ENCODE results near the gene SESN1. TPM values are rescaled to one million over a fixed set of nuclear protein-coding genes. Genes with fewer than 3 reads are reported as not detected.
A peak's percentile ranks its signal among the peaks of the same experiment; 100 is the strongest.

Gene SESN1
- total RNA-seq, 4 donors from 2014 or later = 73.3 to 253 (median 128) TPM

GRCh38 chr6:109006818-109007217, 87.8 kb downstream of the SESN1 start:
- DNase-seq = no peak
- H3K36me3 ChIP-seq = no peaks in the 10 kb centered on the region
- H3K4me1 ChIP-seq = peaks cover 71 to 72% of the 10 kb centered on the region in 2 donors
- intact Hi-C loops (cut with DNase I; ENCODE audit: low total_unique reads) = loop anchor here (5.0 to 10.0 kb wide), 4 partner anchors 45 to 932 kb away; partner anchors contain the start of genes OSTM1 and ZBTB24
- peak overlapping the region; percentile 92 to 98 (median 95) for H3K27ac ChIP-seq
- H3K27me3 ChIP-seq = no peaks in the 10 kb centered on the region
- no peak for TF ChIP-seq POLR2A (IDR thresholded peaks at IDR 0.05)
- no peak for TF ChIP-seq CTCF (IDR thresholded peaks at IDR 0.05 in 4 of 5, conservative IDR thresholded peaks at IDR 0.05 in 1 of 5)
- no peaks in the 10 kb centered on the region for H3K9me3 ChIP-seq
- peak overlapping the region in 3 of 4 donors; percentile 60 to 82 (median 73) for H3K4me3 ChIP-seq
- ATAC-seq = no peak
- in situ Hi-C loops (cut with MboI; ENCODE audit: low sequenced_read_pairs in 4 of 4) = loop anchor here in 1 of 4 donors (10.0 kb wide), 1 partner anchor 58 kb away; no protein-coding TSS in a partner anchor

GRCh38 chr6:109002882-109003281, 91.8 kb downstream of the SESN1 start:
- DNase-seq = no peak
- in situ Hi-C loops (cut with MboI; ENCODE audit: low sequenced_read_pairs in 4 of 4) (loop anchor here in 1 of 4 donors (10.0 kb wide), 1 partner anchor 62 kb away; no protein-coding TSS in a partner anchor), intact Hi-C loops (cut with DNase I; ENCODE audit: low total_unique reads) (loop anchor here (1.0 to 10.0 kb wide), 7 partner anchors 58 to 928 kb away; partner anchors contain the start of genes CD164, OSTM1 and ZBTB24)
- TF ChIP-seq POLR2A (IDR thresholded peaks at IDR 0.05) = no peak
- no peak for TF ChIP-seq CTCF (IDR thresholded peaks at IDR 0.05 in 4 of 5, conservative IDR thresholded peaks at IDR 0.05 in 1 of 5)
- H3K9me3 ChIP-seq = no peaks in the 10 kb centered on the region
- H3K27me3 ChIP-seq = no peaks in the 10 kb centered on the region
- no peak for ATAC-seq
- H3K4me1 ChIP-seq = peaks cover 87 to 92% of the 10 kb centered on the region in 2 donors
- H3K36me3 ChIP-seq = peaks cover 3 to 28% of the 10 kb centered on the region in 2 donors
- peak overlapping the region; percentile 92 to 98 (median 95) for H3K27ac ChIP-seq
- H3K4me3 ChIP-seq = peak overlapping the region; percentile 4 to 35 (median 28)

- ATAC-seq = peak; percentile 93 to 96
- in situ Hi-C loops (cut with MboI; ENCODE audit: low sequenced_read_pairs in 4 of 4) = loop anchor here in 1 of 4 donors (10.0 kb wide), 1 partner anchor 63 kb away; no protein-coding TSS in a partner anchor
- Histone ChIP-seq H3K4me3 (peak overlapping the region in 3 of 4 donors; percentile 23 to 35 (median 33)), H3K9me3 (no peaks in the 10 kb centered on the region), H3K4me1 (peaks cover 87 to 92% of the 10 kb centered on the region in 2 donors), H3K27me3 (no peaks in the 10 kb centered on the region), H3K27ac (peak overlapping the region; percentile 92 to 98 (median 95)), H3K36me3 (peaks cover 3 to 30% of the 10 kb centered on the region in 2 donors)
- TF ChIP-seq CTCF (IDR thresholded peaks at IDR 0.05 in 4 of 5, conservative IDR thresholded peaks at IDR 0.05 in 1 of 5) (no peak), POLR2A (IDR thresholded peaks at IDR 0.05) (peak in 1 of 2 donors; percentile 43)
- intact Hi-C loops (cut with DNase I; ENCODE audit: low total_unique reads) = loop anchor here (1.0 to 10.0 kb wide), 7 partner anchors 57 to 927 kb away; partner anchors contain the start of genes CD164, OSTM1 and ZBTB24
- peak; percentile 58 to 75 for DNase-seq
Measured at GRCh38 chr6:109002051-109002697, 92.5 kb downstream of the SESN1 start.

GRCh38 chr6:109001291-109001894, 93.3 kb downstream of the SESN1 start:
- Histone ChIP-seq H3K27me3 (no peaks in the 10 kb centered on the region), H3K4me1 (peaks cover 87 to 93% of the 10 kb centered on the region in 2 donors), H3K27ac (peak overlapping the region; percentile 92 to 98 (median 95)), H3K4me3 (peak overlapping the region in 3 of 4 donors; percentile 23 to 35 (median 33)), H3K36me3 (peaks cover 3 to 34% of the 10 kb centered on the region in 2 donors), H3K9me3 (no peaks in the 10 kb centered on the region)
- intact Hi-C loops (cut with DNase I; ENCODE audit: low total_unique reads) = loop anchor here (2.0 to 10.0 kb wide), 5 partner anchors 33 to 927 kb away; partner anchors contain the start of genes CD164, OSTM1 and ZBTB24
- DNase-seq (no peak), ATAC-seq (no peak)
- in situ Hi-C loops (cut with MboI; ENCODE audit: low sequenced_read_pairs in 4 of 4) = loop anchor here in 1 of 4 donors (10.0 kb wide), 1 partner anchor 63 kb away; no protein-coding TSS in a partner anchor
- TF ChIP-seq CTCF (IDR thresholded peaks at IDR 0.05 in 4 of 5, conservative IDR thresholded peaks at IDR 0.05 in 1 of 5) (no peak), POLR2A (IDR thresholded peaks at IDR 0.05) (no peak)
